Measurements from ENCODE around the gene TM6SF1. TPM values are rescaled to one million over a fixed set of nuclear protein-coding genes. Genes with fewer than 3 reads are reported as not detected.

The TM6SF1 gene
- total and polyA plus RNA-seq, 9 of the 15 experiments (the other 6 are each of a cell fraction or from before 2014, with no cell fraction given) = 1.0 to 5.6 (median 3.5) TPM

GRCh38 chr15:83164111-83164770, 56.8 kb downstream of the TM6SF1 start:
- WGBS (ENCODE audit: insufficient coverage, low coverage, missing lambda C conversion rate) = 25% methylated on average over 1 of the region's 1 CpG
- Histone ChIP-seq H3K9me1 (ENCODE audit: control insufficient read depth, insufficient read depth, low read length) (no peaks in the 10 kb centered on the region), H3K4me2 (ENCODE audit: insufficient read depth, low read length) (no peak overlapping the region), H3K4me3 (no peak overlapping the region), H3K9me3 (replicated peaks; ENCODE audit: control insufficient read depth, insufficient read depth, low read depth, low read length) (no peaks in the 10 kb centered on the region), H3K9ac (ENCODE audit: insufficient read depth in 1 of 2, low read depth in 2 of 2, low read length in 2 of 2) (no peak overlapping the region), H3K79me2 (ENCODE audit: control insufficient read depth, insufficient read depth, low read length) (peaks cover 36% of the 10 kb centered on the region), H3K27ac (ENCODE audit: extremely low read depth, low read depth, low read length) (no peak overlapping the region), H2AFZ (ENCODE audit: low read depth, low read length) (no peak overlapping the region), H3K4me1 (replicated peaks in 1 of 2; ENCODE audit: control insufficient read depth in 2 of 2, insufficient read depth in 2 of 2, low read length in 2 of 2) (peaks cover 5 to 11% of the 10 kb centered on the region in 2 experiments; a peak in 2 of 5 replicates), H4K20me1 (replicated peaks; ENCODE audit: control insufficient read depth, insufficient read depth, low read length) (no peaks in the 10 kb centered on the region), H3K27me3 (ENCODE audit: control insufficient read depth in 2 of 2, insufficient read depth in 2 of 2, low read length in 2 of 2) (no peaks in the 10 kb centered on the region), H3K36me3 (ENCODE audit: control insufficient read depth, insufficient read depth, low read length) (no peaks in the 10 kb centered on the region)
- POLR2A ChIA-PET = interaction anchor here (1.1 kb wide), 1 partner anchor 22 kb away, joined by 3 read pairs; no protein-coding TSS in a partner anchor
- ATAC-seq (no peak), FAIRE-seq (no peak), DNase-seq (ENCODE audit: extremely low read depth in 1 of 4, low spot score in 3 of 4) (no peak)
- in situ Hi-C loops (cut with MboI) = no loop called here
- CTCF ChIA-PET (ENCODE audit: low intra/inter-chr PET ratio) = no interaction called here
- no TSS peak for BruUV-seq (replicated peaks)
- intact Hi-C loops (cut with micrococcal nuclease) = no loop called here
- TF ChIP-seq ZC3H4 (CRISPR knock-in tag; IDR thresholded peaks at IDR 0.05; ENCODE audit: borderline replicate concordance) = no peak
- no peak for TF ChIP-seq ZNF354B (CRISPR knock-in tag; IDR thresholded peaks at IDR 0.05)
- TF ChIP-seq U2AF1 (optimal IDR thresholded peaks at IDR 0.05; ENCODE audit: low read depth, low read length) = no peak

GRCh38 chr15:83164771-83165404, 57.4 kb downstream of the TM6SF1 start:
- FAIRE-seq = no peak
- Histone ChIP-seq H3K27me3 (ENCODE audit: control insufficient read depth in 2 of 2, insufficient read depth in 2 of 2, low read length in 2 of 2) (no peaks in the 10 kb centered on the region), H3K4me1 (replicated peaks in 1 of 2; ENCODE audit: control insufficient read depth in 2 of 2, insufficient read depth in 2 of 2, low read length in 2 of 2) (peaks cover 5 to 11% of the 10 kb centered on the region in 2 experiments; a peak in 2 of 5 replicates), H3K4me3 (no peak overlapping the region), H3K27ac (ENCODE audit: extremely low read depth, low read depth, low read length) (0 out of 3 replicates have a peak overlapping the region, but pooled peaks have one; percentile 29), H3K9me3 (replicated peaks; ENCODE audit: control insufficient read depth, insufficient read depth, low read depth, low read length) (no peaks in the 10 kb centered on the region), H4K20me1 (replicated peaks; ENCODE audit: control insufficient read depth, insufficient read depth, low read length) (no peaks in the 10 kb centered on the region), H3K4me2 (ENCODE audit: insufficient read depth, low read length) (no peak overlapping the region), H3K9ac (ENCODE audit: insufficient read depth in 1 of 2, low read depth in 2 of 2, low read length in 2 of 2) (no peak overlapping the region), H2AFZ (ENCODE audit: low read depth, low read length) (peak overlapping the region; percentile 46; the same call in 1 of the 2 replicates), H3K36me3 (ENCODE audit: control insufficient read depth, insufficient read depth, low read length) (no peaks in the 10 kb centered on the region), H3K9me1 (ENCODE audit: control insufficient read depth, insufficient read depth, low read length) (no peaks in the 10 kb centered on the region), H3K79me2 (ENCODE audit: control insufficient read depth, insufficient read depth, low read length) (peaks cover 42% of the 10 kb centered on the region)
- BruUV-seq (replicated peaks) = no TSS peak
- ChIA-PET POLR2A (interaction anchor here (0.7 to 1.1 kb wide), 2 partner anchors 23 to 70 kb away, joined by 3 read pairs; no protein-coding TSS in a partner anchor), CTCF (ENCODE audit: low intra/inter-chr PET ratio) (no interaction called here)
- no peak for DNase-seq (ENCODE audit: extremely low read depth in 1 of 4, low spot score in 3 of 4)
- intact Hi-C loops (cut with micrococcal nuclease) = no loop called here
- 22% methylated on average over 4 of the region's 4 CpGs for WGBS (ENCODE audit: insufficient coverage, low coverage, missing lambda C conversion rate)
- TF ChIP-seq PKNOX1 (IDR thresholded peaks at IDR 0.05) (peak; percentile 60), ZNF124 (CRISPR knock-in tag; IDR thresholded peaks at IDR 0.05) (no peak)
- in situ Hi-C loops (cut with MboI) = no loop called here
- peak; percentile 65 for ATAC-seq

All from K562 (cell line).